K562 (cell line): ENCODE results near the gene ETS1. TPM values are rescaled to one million over a fixed set of nuclear protein-coding genes. Genes with fewer than 3 reads are reported as not detected.

Experiments
- ATAC-seq: fragments of 200-7000 bp; cut with Tn5 transposase; 3 replicates; pipeline ENCODE4 v1.9.1; 2020; ENCODE audit warnings: moderate library complexity
- BruUV-seq: library from RNA; stranded (reverse); fragments of 400-500 nt; replicated peaks from 2 replicates; lab custom pipeline; 2021; lab: Mats Ljungman, UMichigan
- CTCF ChIA-PET: fragments of 300-600 bp; formaldehyde crosslinking; extraction: SDS; loops from one replicate; lab custom pipeline; 2021; ENCODE audit warnings: low intra/inter-chr PET ratio; lab: Yijun Ruan, JAX
- POLR2A ChIA-PET: fragments of 300-600, 350-650 bp; sonication (Branson Sonifier 250); formaldehyde crosslinking; extraction: SDS; loops from one replicate; lab custom pipeline; 2021; ENCODE audit warnings: antibody characterized with exemption, inconsistent platforms; lab: Yijun Ruan, JAX
- DNase-seq, 4 experiments: peaks; one replicate each; pipeline versions ENCODE4 v3.0.0 to v3.0.0-alpha.2; 2011 to 2018; ENCODE audit warnings: low spot score in 3 of 4, mixed read lengths in 3 of 4; ENCODE audit errors: extremely low read depth in 1 of 4
- FAIRE-seq: peaks from 2 replicates; lab custom pipeline; 2011; peaks lifted over from hg19 to GRCh38; lab: Jason Lieb, UNC
- H2AFZ ChIP-seq: 2 replicates; pipeline ENCODE4 v1.6.0; 2011; ENCODE audit warnings: low read depth, low read length, control low read depth, inconsistent platforms
- H3K27ac ChIP-seq: fragments of 200-600 bp; 3 replicates; pipeline ENCODE4 v1.8.0; 2011; ENCODE audit warnings: low read depth, mild to moderate bottlenecking, control low read depth, inconsistent platforms, low read length, moderate library complexity, mixed read lengths; ENCODE audit errors: extremely low read depth
- H3K27me3 ChIP-seq, 2 experiments: fragments of 300-600 bp in 1 of 2; 2 replicates in 1 of 2; 3 replicates in 1 of 2; pipeline versions ENCODE4 v1.6.0 to v1.8.0; 2011; ENCODE audit warnings: inconsistent platforms in 2 of 2, low read length in 2 of 2, mild to moderate bottlenecking in 1 of 2, mixed read lengths in 1 of 2, moderate library complexity in 1 of 2; ENCODE audit not compliant: control insufficient read depth in 2 of 2, insufficient read depth in 2 of 2
- H3K36me3 ChIP-seq: fragments of 300-600 bp; 3 replicates; pipeline ENCODE4 v1.8.0; 2011; ENCODE audit warnings: mild to moderate bottlenecking, low read length, inconsistent platforms; ENCODE audit not compliant: control insufficient read depth, insufficient read depth
- H3K4me1 ChIP-seq, 2 experiments: fragments of 200-600 bp in 1 of 2; replicated peaks in 1 of 2; 2 replicates in 1 of 2; 3 replicates in 1 of 2; pipeline versions ENCODE4 v1.5.1 to v1.8.0; 2011; ENCODE audit warnings: inconsistent platforms in 2 of 2, low read length in 2 of 2, mild to moderate bottlenecking in 1 of 2, mixed read lengths in 1 of 2, moderate library complexity in 1 of 2; ENCODE audit not compliant: control insufficient read depth in 2 of 2, insufficient read depth in 2 of 2
- H3K4me2 ChIP-seq: 2 replicates; pipeline ENCODE4 v1.6.1; 2011; ENCODE audit warnings: low read length, control low read depth, inconsistent platforms, mixed read lengths; ENCODE audit not compliant: insufficient read depth
- H3K4me3 ChIP-seq: fragments of 200-600 bp; sonication (generic), shearing (Covaris generic); 2 replicates; pipeline ENCODE4 v1.5.1; 2016; ENCODE audit warnings: control low read depth, inconsistent platforms
- H3K79me2 ChIP-seq: fragments of 200-600 bp; 3 replicates; pipeline ENCODE4 v1.8.0; 2011; ENCODE audit warnings: low read length, inconsistent platforms; ENCODE audit not compliant: control insufficient read depth, insufficient read depth
- H3K9ac ChIP-seq, 2 experiments: 2 replicates each; pipeline versions ENCODE4 v1.6.0 to v1.6.1; 2011; ENCODE audit warnings: low read depth in 2 of 2, low read length in 2 of 2, control low read depth in 1 of 2, inconsistent platforms in 1 of 2, mild to moderate bottlenecking in 1 of 2, mixed read lengths in 1 of 2; ENCODE audit not compliant: insufficient read depth in 1 of 2
- H3K9me1 ChIP-seq: one replicate; pipeline ENCODE4 v1.6.0; 2011; ENCODE audit warnings: inconsistent platforms, mild to moderate bottlenecking, low read length, moderate library complexity; ENCODE audit not compliant: control insufficient read depth, insufficient read depth
- H3K9me3 ChIP-seq: replicated peaks from 2 replicates; pipeline ENCODE4 v1.5.1; 2011; ENCODE audit warnings: low read depth, low read length, inconsistent platforms; ENCODE audit not compliant: control insufficient read depth, insufficient read depth
- H4K20me1 ChIP-seq: replicated peaks from 2 replicates; pipeline ENCODE4 v1.6.1; 2011; ENCODE audit warnings: low read length, inconsistent platforms, mixed read lengths; ENCODE audit not compliant: control insufficient read depth, insufficient read depth
- GABPA ChIP-seq: fragments of 200-800 bp; sonication (Bioruptor generic); conservative IDR thresholded peaks from 2 replicates; pipeline ENCODE4 v1.6.1; 2016; ENCODE audit warnings: low read depth, missing genetic modification characterization, missing compliant biosample characterization
- MTF1 ChIP-seq: fragments of 250-450 bp; sonication (Bioruptor Pico); IDR thresholded peaks from 2 replicates; pipeline ENCODE4 v1.9.0; 2021; ENCODE audit warnings: moderate library complexity, mild to moderate bottlenecking, inconsistent platforms, borderline replicate concordance
- RHOXF2B ChIP-seq: fragments of 250-450 bp; sonication (Bioruptor Pico); conservative IDR thresholded peaks from 2 replicates; pipeline ENCODE4 v1.5.1; 2021
- SIN3B ChIP-seq: fragments of 450-650 bp; IDR thresholded peaks from 2 replicates; pipeline ENCODE4 v1.6.1; 2017; ENCODE audit warnings: low read depth, mild to moderate bottlenecking, moderate library complexity
- SMARCE1 ChIP-seq: fragments of 450-650 bp; IDR thresholded peaks from 2 replicates; pipeline ENCODE4 v1.7.1; 2016; ENCODE audit warnings: mild to moderate bottlenecking
- THRAP3 ChIP-seq: fragments of 450-650 bp; IDR thresholded peaks from 2 replicates; pipeline ENCODE4 v1.6.1; 2016; ENCODE audit warnings: mild to moderate bottlenecking, inconsistent platforms, borderline replicate concordance
- ZNF23 ChIP-seq: fragments of 250-450 bp; sonication (Bioruptor Pico); IDR thresholded peaks from 2 replicates; pipeline ENCODE4 v1.4.0; 2020; ENCODE audit warnings: mild to moderate bottlenecking
- ZNF24 ChIP-seq: fragments of 450-650 bp; IDR thresholded peaks from 2 replicates; pipeline ENCODE4 v1.6.1; 2016
- ZNF253 ChIP-seq: fragments of 250-450 bp; sonication (Bioruptor Pico); conservative IDR thresholded peaks from 2 replicates; pipeline ENCODE4 v1.6.1; 2021; ENCODE audit warnings: mild to moderate bottlenecking
- WGBS: fragments of 100-300 bp; shearing (Covaris generic); methylation state at CpG from one replicate; pipeline ENCODE4 v1.1.6; 2016; ENCODE audit warnings: low coverage, mixed read lengths; ENCODE audit not compliant: insufficient coverage; ENCODE audit errors: missing lambda C conversion rate; 5-methylcytosine and 5-hydroxymethylcytosine counted together
- in situ Hi-C: fragments of 300-500 bp; cut with MboI; formaldehyde crosslinking; loops from 4 replicates; pipeline ENCODE4 v1.15.0; 2018; ENCODE audit warnings: inconsistent platforms, mixed read lengths
- intact Hi-C: fragments of 100-400 bp; cut with micrococcal nuclease; formaldehyde crosslinking; loops from 2 replicates; pipeline ENCODE4 v1.14.2; 2022
- polyA plus RNA-seq, 8 experiments: library from polyadenylated mRNA; depleted of rRNA in 4 of 8; stranded (reverse) in 5 of 8; unstranded in 3 of 8; fragments of >200 nt; fragmentation: Nextera tagmentation in 2 of 8; fragmentation: Illumina TruSeq in 1 of 8; extraction: Ambion mirVana in 2 of 8; extraction: Trizol in 1 of 8; gene quantifications; 2 replicates each; pipeline versions ENCODE4 v1.2.1 to v1.2.3, GENCODE V29; 2011 to 2014; ENCODE audit warnings: inconsistent platforms in 1 of 8, missing spikeins in 1 of 8
- total RNA-seq, 7 experiments: library from RNA; depleted of rRNA in 6 of 7; stranded (reverse); fragments of >200 nt in 6 of 7; fragmentation: Illumina TruSeq in 2 of 7; extraction: Trizol in 2 of 7; gene quantifications; 2 replicates each; pipeline versions ENCODE4 v1.2.1 to v1.2.3, GENCODE V29; 2011 to 2021; ENCODE audit warnings: low replicate concordance in 1 of 7
- TF ChIP-seq, protein P1 (sequence below): fragments of 200-600 bp; sonication (generic); IDR thresholded peaks from one replicate; pipeline ENCODE4 v1.6.1; 2012; ENCODE audit warnings: mild to moderate bottlenecking, low read depth, low read length, inconsistent platforms
- TF ChIP-seq, protein P2 (sequence below): IDR thresholded peaks from 2 replicates; pipeline ENCODE4 v1.6.1; 2011; ENCODE audit not compliant: insufficient read length; ENCODE audit errors: extremely low read depth

Gene ETS1
- total and polyA plus RNA-seq, 9 of the 15 experiments (the other 6 are each of a cell fraction or from before 2014, with no cell fraction given) = 0.04 to 1.4 (median 0.23) TPM

DNA sequence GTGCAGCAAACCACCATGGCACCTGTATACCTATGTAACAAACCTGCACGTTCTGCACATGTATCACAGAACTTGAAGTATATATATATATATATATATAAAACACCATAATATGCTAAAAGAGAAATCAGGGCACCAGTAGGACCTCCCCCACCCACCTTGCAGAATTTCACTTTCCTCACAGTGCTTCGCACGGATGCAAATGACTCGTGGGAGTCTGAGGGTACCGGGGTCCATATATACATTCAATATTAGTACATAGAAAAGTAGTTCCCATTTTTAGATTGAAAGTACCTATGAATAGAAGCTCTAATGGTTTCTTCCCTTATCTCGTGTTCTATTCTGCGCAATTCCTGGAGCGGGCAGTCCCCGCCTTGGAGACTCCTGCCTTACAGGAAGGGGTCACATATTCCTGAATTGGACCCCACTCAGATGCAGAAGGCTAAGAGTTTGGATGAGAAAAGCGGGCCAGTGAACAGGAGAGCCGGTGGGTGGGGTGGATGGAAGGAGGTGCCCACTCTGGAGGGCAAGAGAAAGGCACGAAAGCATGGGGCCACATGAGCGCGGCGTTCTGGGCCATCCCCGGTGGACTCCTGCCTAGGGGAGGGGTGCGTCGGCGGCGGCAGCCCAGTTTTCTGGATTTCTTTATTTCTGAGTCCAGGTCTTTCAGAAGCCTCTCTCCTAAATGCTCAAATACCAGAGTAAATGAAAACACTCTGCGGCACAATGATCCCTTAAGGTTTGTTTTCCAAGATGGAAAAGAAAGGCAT is 136.3 kb downstream of the ETS1 start:
- Histone ChIP-seq H3K4me2 (no peak overlapping the region), H3K9ac (no peak overlapping the region), H4K20me1 (no peaks in the 10 kb centered on the region), H3K79me2 (no peaks in the 10 kb centered on the region), H3K27me3 (no peaks in the 10 kb centered on the region; a peak in 1 of 5 replicates), H2AFZ (no peak overlapping the region), H3K4me3 (no peak overlapping the region), H3K9me3 (no peaks in the 10 kb centered on the region), H3K36me3 (no peaks in the 10 kb centered on the region), H3K4me1 (no peaks in the 10 kb centered on the region; a peak in 1 of 5 replicates), H3K9me1 (no peaks in the 10 kb centered on the region), H3K27ac (no peak overlapping the region)
- no TSS peak for BruUV-seq
- in situ Hi-C loops (no loop called here), intact Hi-C loops (no loop called here)
- ChIA-PET POLR2A (no interaction called here), CTCF (no interaction called here)
- WGBS = 2% methylated on average over 20 of the region's 21 CpGs
- DNase-seq (no peak), ATAC-seq (no peak), FAIRE-seq (no peak)
- TF ChIP-seq, protein P1, sequence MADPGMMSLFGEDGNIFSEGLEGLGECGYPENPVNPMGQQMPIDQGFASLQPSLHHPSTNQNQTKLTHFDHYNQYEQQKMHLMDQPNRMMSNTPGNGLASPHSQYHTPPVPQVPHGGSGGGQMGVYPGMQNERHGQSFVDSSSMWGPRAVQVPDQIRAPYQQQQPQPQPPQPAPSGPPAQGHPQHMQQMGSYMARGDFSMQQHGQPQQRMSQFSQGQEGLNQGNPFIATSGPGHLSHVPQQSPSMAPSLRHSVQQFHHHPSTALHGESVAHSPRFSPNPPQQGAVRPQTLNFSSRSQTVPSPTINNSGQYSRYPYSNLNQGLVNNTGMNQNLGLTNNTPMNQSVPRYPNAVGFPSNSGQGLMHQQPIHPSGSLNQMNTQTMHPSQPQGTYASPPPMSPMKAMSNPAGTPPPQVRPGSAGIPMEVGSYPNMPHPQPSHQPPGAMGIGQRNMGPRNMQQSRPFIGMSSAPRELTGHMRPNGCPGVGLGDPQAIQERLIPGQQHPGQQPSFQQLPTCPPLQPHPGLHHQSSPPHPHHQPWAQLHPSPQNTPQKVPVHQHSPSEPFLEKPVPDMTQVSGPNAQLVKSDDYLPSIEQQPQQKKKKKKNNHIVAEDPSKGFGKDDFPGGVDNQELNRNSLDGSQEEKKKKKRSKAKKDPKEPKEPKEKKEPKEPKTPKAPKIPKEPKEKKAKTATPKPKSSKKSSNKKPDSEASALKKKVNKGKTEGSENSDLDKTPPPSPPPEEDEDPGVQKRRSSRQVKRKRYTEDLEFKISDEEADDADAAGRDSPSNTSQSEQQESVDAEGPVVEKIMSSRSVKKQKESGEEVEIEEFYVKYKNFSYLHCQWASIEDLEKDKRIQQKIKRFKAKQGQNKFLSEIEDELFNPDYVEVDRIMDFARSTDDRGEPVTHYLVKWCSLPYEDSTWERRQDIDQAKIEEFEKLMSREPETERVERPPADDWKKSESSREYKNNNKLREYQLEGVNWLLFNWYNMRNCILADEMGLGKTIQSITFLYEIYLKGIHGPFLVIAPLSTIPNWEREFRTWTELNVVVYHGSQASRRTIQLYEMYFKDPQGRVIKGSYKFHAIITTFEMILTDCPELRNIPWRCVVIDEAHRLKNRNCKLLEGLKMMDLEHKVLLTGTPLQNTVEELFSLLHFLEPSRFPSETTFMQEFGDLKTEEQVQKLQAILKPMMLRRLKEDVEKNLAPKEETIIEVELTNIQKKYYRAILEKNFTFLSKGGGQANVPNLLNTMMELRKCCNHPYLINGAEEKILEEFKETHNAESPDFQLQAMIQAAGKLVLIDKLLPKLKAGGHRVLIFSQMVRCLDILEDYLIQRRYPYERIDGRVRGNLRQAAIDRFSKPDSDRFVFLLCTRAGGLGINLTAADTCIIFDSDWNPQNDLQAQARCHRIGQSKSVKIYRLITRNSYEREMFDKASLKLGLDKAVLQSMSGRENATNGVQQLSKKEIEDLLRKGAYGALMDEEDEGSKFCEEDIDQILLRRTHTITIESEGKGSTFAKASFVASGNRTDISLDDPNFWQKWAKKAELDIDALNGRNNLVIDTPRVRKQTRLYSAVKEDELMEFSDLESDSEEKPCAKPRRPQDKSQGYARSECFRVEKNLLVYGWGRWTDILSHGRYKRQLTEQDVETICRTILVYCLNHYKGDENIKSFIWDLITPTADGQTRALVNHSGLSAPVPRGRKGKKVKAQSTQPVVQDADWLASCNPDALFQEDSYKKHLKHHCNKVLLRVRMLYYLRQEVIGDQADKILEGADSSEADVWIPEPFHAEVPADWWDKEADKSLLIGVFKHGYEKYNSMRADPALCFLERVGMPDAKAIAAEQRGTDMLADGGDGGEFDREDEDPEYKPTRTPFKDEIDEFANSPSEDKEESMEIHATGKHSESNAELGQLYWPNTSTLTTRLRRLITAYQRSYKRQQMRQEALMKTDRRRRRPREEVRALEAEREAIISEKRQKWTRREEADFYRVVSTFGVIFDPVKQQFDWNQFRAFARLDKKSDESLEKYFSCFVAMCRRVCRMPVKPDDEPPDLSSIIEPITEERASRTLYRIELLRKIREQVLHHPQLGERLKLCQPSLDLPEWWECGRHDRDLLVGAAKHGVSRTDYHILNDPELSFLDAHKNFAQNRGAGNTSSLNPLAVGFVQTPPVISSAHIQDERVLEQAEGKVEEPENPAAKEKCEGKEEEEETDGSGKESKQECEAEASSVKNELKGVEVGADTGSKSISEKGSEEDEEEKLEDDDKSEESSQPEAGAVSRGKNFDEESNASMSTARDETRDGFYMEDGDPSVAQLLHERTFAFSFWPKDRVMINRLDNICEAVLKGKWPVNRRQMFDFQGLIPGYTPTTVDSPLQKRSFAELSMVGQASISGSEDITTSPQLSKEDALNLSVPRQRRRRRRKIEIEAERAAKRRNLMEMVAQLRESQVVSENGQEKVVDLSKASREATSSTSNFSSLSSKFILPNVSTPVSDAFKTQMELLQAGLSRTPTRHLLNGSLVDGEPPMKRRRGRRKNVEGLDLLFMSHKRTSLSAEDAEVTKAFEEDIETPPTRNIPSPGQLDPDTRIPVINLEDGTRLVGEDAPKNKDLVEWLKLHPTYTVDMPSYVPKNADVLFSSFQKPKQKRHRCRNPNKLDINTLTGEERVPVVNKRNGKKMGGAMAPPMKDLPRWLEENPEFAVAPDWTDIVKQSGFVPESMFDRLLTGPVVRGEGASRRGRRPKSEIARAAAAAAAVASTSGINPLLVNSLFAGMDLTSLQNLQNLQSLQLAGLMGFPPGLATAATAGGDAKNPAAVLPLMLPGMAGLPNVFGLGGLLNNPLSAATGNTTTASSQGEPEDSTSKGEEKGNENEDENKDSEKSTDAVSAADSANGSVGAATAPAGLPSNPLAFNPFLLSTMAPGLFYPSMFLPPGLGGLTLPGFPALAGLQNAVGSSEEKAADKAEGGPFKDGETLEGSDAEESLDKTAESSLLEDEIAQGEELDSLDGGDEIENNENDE = no peak
- TF ChIP-seq SIN3B (no peak), ZNF253 (no peak), ZNF23 (no peak), GABPA (tag) (no peak), MTF1 (CRISPR knock-in tag) (no peak), THRAP3 (no peak), SMARCE1 (no peak), ZNF24 (no peak), RHOXF2B (no peak)
- TF ChIP-seq, protein P2, sequence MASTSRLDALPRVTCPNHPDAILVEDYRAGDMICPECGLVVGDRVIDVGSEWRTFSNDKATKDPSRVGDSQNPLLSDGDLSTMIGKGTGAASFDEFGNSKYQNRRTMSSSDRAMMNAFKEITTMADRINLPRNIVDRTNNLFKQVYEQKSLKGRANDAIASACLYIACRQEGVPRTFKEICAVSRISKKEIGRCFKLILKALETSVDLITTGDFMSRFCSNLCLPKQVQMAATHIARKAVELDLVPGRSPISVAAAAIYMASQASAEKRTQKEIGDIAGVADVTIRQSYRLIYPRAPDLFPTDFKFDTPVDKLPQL = no peak
